NCI-H510A treated with DMSO at 0.1 percent for 48 hours (cell line): ENCODE data around the gene ARHGAP23.
A peak's percentile ranks its signal among the peaks of the same experiment; 100 is the strongest.

Source experiments
- DNase-seq: peaks from one replicate; lab custom pipeline; 2025; lab: John Stamatoyannopoulos, UW

The ARHGAP23 gene

GRCh38 chr17:38549285-38549684 is 121.0 kb downstream of the ARHGAP23 start:
- no peak for DNase-seq

GRCh38 chr17:38550661-38551060 is 122.4 kb downstream of the ARHGAP23 start:
- no peak for DNase-seq

- no peak for DNase-seq
Observed at GRCh38 chr17:38551121-38551520, 122.9 kb downstream of the ARHGAP23 start.

- no peak for DNase-seq
Observed at GRCh38 chr17:38552343-38552742, 124.1 kb downstream of the ARHGAP23 start.

GRCh38 chr17:38554430-38555350 is 126.4 kb downstream of the ARHGAP23 start:
- peak; percentile 82 for DNase-seq

GRCh38 chr17:38556239-38556638 is 128.0 kb downstream of the ARHGAP23 start:
- DNase-seq = no peak

GRCh38 chr17:38557396-38557795 is 129.1 kb downstream of the ARHGAP23 start:
- DNase-seq = no peak

- DNase-seq = peak; percentile 97
Observed at GRCh38 chr17:38557836-38558727, 129.8 kb downstream of the ARHGAP23 start.

GRCh38 chr17:38558728-38559050 is 130.4 kb downstream of the ARHGAP23 start:
- no peak for DNase-seq

GRCh38 chr17:38559051-38559879 is 131.0 kb downstream of the ARHGAP23 start:
- peak; percentile 90 for DNase-seq

GRCh38 chr17:38559880-38560230 is 131.6 kb downstream of the ARHGAP23 start:
- peak; percentile 20 for DNase-seq

- DNase-seq = no peak
Observed at GRCh38 chr17:38560503-38561318, 132.4 kb downstream of the ARHGAP23 start.

GRCh38 chr17:38561416-38562214 is 133.4 kb downstream of the ARHGAP23 start:
- no peak for DNase-seq
